HG03135 (cell line): Measurements from ENCODE around the gene MARCHF10.
A peak's percentile ranks its signal among the peaks of the same experiment; 100 is the strongest.

ENCODE experiments used
- ATAC-seq: cut with Tn5 transposase; IDR thresholded peaks from one replicate; pipeline ENCODE4 v1.9.1; 2021; ENCODE audit warnings: mild to moderate bottlenecking, moderate library complexity; ENCODE audit not compliant: unreplicated experiment

The MARCHF10 gene

DNA sequence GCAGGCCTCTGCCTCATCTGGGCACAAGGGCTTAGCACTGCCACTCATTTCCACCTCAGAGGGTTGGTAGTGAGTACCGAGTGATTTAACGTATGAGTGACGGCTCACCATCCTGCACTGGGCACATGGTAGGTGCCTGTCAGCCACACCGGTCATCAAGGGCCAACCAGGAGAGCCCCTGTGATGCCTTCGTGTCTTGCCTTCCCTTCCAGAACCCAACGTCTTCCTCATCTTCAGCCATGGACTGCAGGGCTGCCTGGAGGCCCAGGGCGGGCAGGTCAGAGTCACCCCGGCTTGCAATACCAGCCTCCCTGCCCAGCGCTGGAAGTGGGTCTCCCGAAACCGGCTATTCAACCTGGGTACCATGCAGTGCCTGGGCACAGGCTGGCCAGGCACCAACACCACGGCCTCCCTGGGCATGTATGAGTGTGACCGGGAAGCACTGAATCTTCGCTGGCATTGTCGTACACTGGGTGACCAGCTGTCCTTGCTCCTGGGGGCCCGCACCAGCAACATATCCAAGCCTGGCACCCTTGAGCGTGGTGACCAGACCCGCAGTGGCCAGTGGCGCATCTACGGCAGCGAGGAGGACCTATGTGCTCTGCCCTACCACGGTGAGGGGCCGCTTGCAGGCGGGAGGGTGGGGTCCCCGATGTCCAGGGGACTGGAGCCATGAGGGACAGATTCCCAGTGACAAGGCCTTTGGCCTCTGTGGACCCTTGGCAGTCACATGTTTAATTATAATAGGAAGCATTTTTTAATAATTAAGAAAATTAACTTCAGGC, 143.6 kb downstream of the MARCHF10 start:
- ATAC-seq = no peak

DNA sequence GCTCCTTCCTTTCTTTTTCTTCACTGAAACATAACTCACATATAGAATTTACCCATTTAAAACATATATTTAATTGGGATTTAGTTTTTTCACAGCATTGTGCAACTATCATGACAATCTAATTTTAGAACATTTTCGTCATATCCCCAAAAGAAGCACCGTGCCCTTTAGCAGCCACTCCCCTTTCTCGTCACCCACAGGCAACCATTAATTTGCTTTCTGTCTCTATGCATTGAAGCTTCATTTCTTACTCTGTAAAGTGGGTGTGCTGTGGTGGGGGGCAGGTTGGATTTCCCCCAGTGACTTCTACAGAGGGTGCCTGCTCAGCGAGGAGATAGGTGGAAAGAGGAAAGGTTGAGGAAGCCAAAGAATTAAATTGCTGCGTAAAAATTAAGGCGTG, 144.8 kb downstream of the MARCHF10 start:
- ATAC-seq = no peak

DNA sequence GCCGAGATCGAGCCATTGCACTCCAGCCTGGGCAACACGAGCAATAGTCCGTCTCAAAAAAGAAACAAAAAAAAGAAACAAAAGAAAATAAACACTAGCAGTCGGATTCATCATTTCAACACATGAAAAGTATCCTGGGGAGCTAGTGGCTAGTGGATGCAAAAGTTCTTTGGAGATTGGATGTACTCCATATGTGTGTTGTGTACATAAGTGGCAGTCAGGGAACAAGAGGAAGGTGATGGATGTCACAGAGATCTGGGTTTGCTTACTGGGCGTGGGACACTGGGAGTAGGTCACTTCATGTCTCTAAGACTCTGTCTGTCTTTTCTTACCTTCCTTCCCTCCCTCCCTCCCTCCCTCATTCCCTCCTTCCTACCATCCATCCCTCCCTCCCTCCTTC, 145.3 kb downstream of the MARCHF10 start:
- ATAC-seq = no peak

DNA sequence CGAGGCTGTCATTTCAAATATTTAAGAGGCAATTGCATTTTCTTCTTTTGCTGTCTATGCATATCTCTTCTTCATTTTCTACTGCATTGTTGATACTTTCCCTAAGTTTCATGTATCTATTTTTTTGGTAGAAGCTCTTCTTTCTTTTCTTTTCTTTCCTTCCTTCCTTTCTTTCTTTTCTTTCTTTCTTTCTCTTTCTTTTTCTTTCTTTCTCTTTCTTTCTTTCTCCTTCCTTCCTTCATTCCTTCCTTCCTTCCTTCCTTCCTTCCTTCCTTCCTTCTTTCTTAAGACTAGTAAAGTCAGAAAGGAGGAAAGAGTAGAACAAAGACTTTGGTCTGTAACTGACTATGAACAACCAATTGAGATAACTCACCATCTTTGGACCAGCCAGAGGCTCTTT, 146.8 kb downstream of the MARCHF10 start:
- ATAC-seq = no peak

DNA sequence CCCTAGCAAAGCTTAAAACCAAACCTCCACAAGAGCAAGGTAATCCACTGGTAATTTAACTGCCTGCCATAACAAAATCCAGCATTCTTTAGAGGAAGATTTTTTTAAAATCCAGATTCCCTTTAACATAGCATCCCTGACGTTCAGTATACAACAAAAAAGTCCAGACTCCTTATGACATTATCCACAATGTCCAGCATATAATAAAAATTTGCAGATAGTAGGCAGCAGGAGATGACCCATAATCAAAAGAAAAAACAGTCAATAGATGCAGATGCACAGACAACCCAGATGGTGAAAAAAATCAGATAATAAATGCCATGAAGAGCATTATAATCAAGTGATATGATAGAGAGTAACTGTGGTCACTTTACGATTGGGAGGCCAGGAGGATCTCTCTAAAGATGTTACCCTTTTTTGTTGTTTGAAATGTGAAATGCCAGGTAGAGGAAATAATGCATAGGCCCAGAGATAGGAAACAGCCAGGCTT, 147.4 kb downstream of the MARCHF10 start:
- ATAC-seq = no peak

DNA sequence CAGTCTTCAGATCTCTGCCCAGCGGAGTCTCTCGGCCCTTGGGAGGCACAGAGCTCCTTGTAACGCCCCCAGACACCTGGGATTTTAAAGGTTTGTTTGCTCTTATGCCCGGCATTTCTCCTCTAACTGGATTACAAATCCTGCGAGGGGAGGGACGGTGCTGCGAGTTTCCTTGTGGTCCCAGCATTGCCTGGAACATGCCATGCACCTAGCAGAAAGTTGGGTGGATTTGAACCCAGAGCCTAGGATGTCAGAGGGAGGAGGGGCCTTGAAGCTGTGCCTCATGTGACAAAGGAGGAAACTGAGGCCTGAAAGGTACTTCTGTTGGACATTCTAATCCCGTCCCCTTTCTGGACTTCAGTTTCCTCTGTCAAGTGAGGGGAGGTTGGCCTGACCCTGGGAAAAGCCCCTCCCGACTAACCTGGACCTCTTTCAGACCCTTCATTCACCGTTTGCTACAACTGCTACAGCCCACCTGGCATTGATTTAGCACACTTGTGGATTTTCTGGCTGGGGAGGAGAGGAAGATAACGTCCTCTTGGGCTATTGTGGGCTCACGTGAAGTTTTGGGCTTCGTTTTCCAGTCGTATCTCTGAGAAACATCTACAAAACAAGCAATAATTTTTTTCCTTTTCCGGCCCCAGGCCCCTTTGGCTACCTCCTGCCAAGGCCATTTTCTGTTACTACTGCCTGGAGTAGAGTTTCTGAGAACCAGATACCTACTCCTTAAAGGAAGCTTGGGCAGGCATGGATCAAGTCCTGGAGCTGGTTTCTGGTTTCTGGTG, 149.8 kb downstream of the MARCHF10 start:
- no peak for ATAC-seq

DNA sequence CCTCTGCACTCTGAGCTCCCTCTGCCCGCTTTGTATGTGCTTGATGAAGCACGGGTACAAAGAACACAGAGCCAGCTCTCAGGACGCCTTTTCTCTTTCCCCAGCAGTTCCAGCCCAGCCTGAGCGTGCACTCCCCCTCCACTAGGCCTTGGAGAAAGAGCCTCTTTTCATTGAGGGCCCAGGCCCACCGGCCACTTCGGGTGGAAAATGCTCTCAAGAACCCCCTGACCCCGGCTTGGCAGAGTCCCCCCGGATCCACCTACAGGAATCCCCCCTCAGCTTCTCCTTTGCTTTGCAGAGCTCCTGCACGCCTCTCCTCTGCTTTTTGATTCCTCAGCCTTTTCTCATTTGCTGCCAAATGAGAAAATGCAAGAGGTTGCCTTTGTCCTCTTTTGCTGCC, 150.4 kb downstream of the MARCHF10 start:
- no peak for ATAC-seq

DNA sequence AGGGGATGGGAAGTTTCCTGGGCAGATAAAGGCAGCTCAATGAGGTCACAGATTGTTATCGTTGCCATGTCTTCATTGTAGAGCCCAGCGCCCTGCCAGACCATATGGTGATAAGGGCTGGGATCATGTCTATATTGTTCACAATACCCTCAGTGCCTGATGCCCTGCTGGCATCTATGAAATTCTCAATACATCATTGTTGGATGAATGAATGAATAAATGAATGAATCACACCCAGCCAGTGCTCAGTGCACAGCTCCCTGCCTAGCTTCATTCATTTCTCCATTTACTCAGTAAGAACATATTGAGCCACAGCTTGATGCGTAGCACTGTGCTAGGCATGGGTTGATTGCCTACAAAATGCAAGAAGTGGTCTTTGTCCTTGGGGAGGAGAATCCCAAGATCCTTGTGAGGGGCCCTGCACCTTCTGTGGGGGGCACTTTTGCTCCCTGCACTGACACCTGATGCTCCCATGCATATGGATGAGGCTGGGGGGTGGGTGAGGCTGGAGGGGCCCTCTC, 150.9 kb downstream of the MARCHF10 start:
- no peak for ATAC-seq

DNA sequence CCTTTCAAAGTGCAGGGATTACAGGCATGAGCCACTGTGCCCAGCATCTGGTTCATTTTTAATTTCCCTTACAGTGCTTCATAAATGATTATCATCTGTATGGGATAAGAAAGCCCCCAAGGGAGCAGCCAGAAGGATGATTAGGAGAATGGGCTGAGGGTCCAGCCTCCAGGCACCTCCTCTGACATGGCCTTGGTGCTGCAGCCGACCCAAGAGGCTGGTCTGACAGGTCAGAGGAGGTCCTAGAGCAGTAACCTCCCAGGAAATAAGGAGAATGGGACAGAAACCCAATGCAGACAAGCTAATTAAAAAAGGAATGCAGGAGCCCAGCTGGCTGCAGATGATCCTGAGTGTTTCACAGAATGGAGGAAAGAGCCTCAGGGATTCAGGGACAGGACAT, 151.7 kb downstream of the MARCHF10 start:
- no peak for ATAC-seq

DNA sequence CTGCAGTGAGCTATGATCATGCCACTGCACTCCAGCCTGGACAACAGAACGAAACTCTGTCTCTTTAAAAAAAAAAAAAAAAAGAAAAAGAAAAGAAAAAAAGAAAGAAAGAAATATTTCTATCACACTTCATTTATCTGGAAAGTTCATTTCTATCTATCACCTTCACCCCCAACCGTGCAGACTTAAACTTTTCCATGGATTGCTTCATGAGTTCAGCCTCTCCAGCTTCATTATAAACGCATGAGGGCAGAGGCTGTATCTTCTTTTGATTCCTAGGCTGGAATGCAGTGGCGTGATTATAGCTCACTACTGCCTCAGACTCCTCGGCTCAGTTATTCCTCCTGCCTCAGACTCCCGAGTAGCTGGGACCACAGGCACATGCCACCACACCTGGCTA, 152.5 kb downstream of the MARCHF10 start:
- no peak for ATAC-seq

DNA sequence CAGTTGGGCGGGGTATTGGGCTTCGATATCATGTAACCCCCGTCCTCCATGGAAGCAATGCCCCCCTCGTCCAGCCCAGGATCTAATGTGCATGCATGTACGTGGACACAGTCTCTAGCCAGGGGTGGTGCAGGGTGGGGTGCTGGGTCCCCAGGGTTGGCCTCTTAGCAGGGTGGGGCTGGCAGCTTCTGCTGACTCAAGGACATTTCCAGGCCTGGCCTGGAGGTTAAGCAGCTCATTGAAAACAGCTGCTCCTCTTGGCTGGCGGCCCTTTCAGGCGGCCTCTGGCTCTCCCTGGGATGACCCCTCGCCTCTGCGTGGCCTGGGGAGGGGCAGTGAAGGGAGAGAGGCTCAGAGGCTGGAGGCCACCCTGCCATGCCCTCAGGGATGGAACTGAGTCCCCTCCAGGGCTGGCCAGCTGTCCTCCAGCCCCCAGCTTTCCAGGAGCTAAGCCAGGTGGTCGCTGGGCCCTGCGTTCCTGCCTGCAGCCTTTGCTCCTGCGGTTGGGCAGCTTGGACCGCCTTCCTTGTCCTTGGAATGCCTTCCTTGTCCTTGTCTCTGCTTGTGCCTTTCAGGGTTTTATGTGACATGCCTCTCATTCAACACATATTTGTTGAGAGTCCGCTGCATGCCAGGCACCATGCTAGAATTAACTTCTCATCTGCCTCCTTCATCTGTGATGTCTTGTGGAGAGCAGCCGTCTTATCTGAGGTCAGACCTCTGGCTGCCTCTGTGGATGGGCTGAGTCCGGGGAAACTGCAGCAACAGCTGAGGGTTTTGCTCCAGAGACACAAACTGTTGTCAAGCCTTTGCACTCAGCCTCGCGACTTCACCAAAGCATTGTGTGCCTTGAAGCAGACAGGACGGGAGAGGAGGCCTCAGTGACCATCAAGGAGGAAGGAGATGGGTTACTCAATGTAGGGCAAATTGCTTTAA, 154.0 kb downstream of the MARCHF10 start:
- ATAC-seq = peak; percentile 8

DNA sequence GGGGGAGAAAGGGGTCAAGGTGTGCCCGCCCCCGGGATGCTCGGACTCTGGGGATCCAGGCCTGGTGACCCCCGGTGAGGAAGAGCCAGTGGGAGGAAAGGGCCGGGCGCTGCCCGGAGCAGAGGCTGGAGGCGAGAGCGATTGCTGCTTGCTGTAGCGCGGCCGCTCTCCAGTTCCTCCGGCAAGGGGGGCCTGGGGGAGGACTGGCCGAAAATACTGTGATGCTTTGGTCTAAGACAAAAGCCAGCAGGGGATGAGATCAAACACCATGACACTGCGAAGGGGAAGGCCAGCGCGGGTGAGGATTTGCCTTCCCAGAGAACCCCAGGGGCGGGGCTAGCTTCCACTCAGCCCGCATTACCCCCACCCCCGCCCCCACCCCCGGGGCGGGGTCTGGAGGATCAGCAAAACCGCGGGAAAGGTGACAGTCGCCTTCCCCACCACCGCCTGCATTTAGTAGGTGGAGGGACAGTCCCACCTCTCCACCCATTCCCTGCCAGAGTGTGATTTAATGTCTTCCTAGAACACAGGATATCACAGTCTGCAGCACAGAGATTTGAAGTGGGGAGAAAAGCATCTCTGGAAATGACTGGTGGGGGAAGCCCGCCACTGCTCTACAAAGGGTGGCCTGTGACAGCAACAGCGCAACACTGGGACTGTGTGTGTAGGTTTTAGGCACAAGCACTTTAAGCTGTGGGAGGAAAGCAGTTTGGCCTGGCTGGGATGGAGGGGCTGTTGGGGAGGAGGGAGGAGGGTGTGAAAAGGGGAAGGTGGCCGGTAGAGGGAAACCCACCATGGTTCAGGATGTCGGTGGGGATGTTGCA, 154.9 kb downstream of the MARCHF10 start:
- ATAC-seq = peak; percentile 77

DNA sequence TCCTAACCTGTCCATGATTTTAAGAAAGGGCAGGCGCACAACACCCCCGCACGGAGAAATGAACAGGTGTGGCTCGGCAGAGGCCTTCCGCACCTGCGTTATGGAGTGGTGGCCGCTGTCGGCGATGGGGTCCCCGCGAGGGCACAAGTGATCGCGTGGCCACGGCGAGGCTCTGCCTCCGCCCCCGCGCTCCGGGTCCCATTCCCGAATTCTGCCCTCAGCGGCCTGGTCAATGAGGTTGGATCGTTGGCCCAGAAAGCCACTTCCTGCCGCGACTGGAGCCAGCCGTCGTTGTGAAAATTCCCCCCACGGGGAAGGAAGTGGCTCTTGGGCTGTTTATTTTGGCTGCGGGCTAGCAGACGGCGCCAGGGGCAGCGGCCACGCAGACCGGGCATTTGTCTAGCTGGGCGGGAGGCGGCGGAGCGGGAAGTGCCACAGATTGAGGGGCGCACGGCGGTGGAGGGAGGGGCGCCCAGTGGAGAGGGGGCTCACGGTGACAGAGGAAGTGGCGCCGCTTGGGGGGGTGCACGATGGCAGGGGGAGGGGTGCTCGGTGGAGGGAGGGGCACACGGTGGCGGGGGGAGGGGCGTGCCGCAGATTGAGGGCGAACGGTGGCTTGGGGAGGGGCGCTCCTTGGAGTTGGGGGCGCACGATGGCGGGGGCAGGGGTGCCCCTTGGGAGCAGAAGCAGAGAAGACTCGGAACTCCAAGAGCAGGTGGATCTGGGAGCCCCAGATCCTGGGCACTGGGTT, 155.7 kb downstream of the MARCHF10 start:
- peak; percentile 7 for ATAC-seq
